ENCODE data around the gene MRI1. TPM values are rescaled to one million over a fixed set of nuclear protein-coding genes. Genes with fewer than 3 reads are reported as not detected.

The MRI1 gene
- total RNA-seq, 1 donor: 33.7 TPM

- Histone ChIP-seq H3K4me3 (ENCODE audit: insufficient read depth, low read length) (no peak overlapping the region), H4K20me1 (ENCODE audit: insufficient read depth, low read length) (peaks cover 33% of the 10 kb centered on the region), H2AFZ (ENCODE audit: low read length) (no peak overlapping the region), H3K79me2 (ENCODE audit: insufficient read depth, low read length) (peaks cover 3% of the 10 kb centered on the region), H3K9me3 (ENCODE audit: low read depth, low read length) (no peaks in the 10 kb centered on the region), H3K4me2 (ENCODE audit: insufficient read depth, low read length) (no peak overlapping the region), H3K4me1 (ENCODE audit: insufficient read depth, low read length) (peaks cover 6% of the 10 kb centered on the region), H3K27ac (ENCODE audit: low read depth, low read length) (no peak overlapping the region), H3K36me3 (ENCODE audit: insufficient read depth, low read length) (peaks cover 47% of the 10 kb centered on the region), H3K27me3 (ENCODE audit: insufficient read depth, low read length) (no peaks in the 10 kb centered on the region)
- peak; percentile 35 for DNase-seq (ENCODE audit: insufficient read length, low spot score, missing footprints)
- TF ChIP-seq CTCF (IDR thresholded peaks at IDR 0.05; ENCODE audit: extremely low read depth, low read depth, low read length): no peak
Observed at GRCh38 chr19:13823256-13823655, 58.9 kb downstream of the MRI1 start.

Small RNAs within 50 kb of the gene (small RNA-seq; reads per million reads assigned to genes)
- gene RN7SL619P: not detected

Other genes with a start within 250 kb of the MRI1 start
- 33.3 and 34.8 TPM in 2 replicates for gene C19orf53, start 9.9 kb downstream of the MRI1 start, total RNA-seq
- 6.8 and 9.0 TPM in 2 replicates for gene ZSWIM4, start 30.9 kb downstream of the MRI1 start, total RNA-seq
- 0.59 TPM in 1 of 2 replicates, not detected in the other for gene NANOS3, start 112.6 kb downstream of the MRI1 start, total RNA-seq
- gene BRME1, start 141.6 kb downstream of the MRI1 start, total RNA-seq: 0.59 and 0.72 TPM in 2 replicates
- 19.2 and 22.4 TPM in 2 replicates for gene CC2D1A, start 141.7 kb downstream of the MRI1 start, total RNA-seq
- 4.0 and 6.5 TPM in 2 replicates for gene PODNL1, start 173.9 kb downstream of the MRI1 start, total RNA-seq
- 11.5 and 11.9 TPM in 2 replicates for gene DCAF15, start 188.0 kb downstream of the MRI1 start, total RNA-seq
- gene RFX1, start 241.8 kb downstream of the MRI1 start, total RNA-seq: 2.4 and 2.5 TPM in 2 replicates